ENCODE measurements around the gene CMSS1.

DNA sequence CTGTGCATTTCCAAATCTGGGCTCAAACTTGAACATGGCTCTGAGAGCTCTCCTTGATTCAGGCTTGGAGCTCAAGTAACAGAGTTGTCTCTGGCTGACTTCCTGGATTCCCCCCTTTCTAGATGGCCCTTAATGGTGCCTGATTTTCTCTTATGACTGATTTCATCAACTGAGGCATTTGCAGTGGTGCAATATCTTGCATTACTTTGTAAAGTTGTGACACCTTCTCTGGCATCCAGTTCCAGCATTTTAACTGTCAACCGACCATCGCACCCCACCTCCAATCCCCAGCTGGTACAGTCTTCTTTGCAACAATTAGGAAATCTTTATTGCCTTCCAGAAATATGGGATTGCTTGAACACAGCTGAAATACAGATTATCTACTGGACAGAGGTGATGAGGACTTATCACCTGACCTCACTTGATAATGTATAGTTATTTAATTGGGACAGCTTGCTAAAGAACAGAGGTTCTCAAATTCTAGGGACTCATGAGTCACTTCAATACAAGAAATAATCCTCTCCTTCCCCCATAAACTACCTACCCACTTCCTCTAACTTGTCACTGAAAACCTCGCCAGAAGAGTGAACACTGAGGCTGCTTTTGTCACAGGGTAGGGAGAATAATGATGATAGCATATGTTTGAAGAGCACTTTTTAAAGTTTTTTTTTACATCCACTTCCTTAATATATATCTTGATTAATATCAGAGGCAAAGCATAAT lies 254.8 kb downstream of the CMSS1 start:
- TF ChIP-seq YY1 (IDR thresholded peaks at IDR 0.05; ENCODE audit: insufficient read depth, insufficient read length) (no peak), ZNF274 (IDR thresholded peaks at IDR 0.05; ENCODE audit: low read depth, low read length) (no peak)
